Thyroid gland (tissue), 4 donors: ENCODE measurements around the gene CTR9. TPM values are rescaled to one million over a fixed set of nuclear protein-coding genes. Genes with fewer than 3 reads are reported as not detected.

ENCODE experiments used
- DNase-seq, 2 donors: peaks; one replicate each; pipeline ENCODE4 v3.0.0-alpha.2; 2019
- H3K27ac ChIP-seq, 3 donors: fragments of 200-600 bp; sonication (generic); 1 replicate in 2 of 3; 2 replicates in 1 of 3; pipeline ENCODE4 v1.5.1; 2016 to 2019; ENCODE audit warnings: mild to moderate bottlenecking in 1 of 3, moderate library complexity in 1 of 3
- H3K27me3 ChIP-seq: fragments of 200-600 bp; sonication (generic); one replicate; pipeline ENCODE4 v1.5.1; 2019
- H3K36me3 ChIP-seq, 2 donors: fragments of 200-600 bp; sonication (generic); one replicate each; pipeline ENCODE4 v1.5.1; 2016 to 2019
- H3K4me1 ChIP-seq, 2 donors: fragments of 200-600 bp; sonication (generic); one replicate each; pipeline ENCODE4 v1.5.1; 2017 to 2019
- H3K4me3 ChIP-seq, 3 donors: fragments of 200-600 bp; sonication (generic); replicated peaks in 1 of 3; 1 replicate in 2 of 3; 2 replicates in 1 of 3; pipeline ENCODE4 v1.5.1; 2016; ENCODE audit warnings: mild to moderate bottlenecking in 1 of 3
- H3K9me3 ChIP-seq: fragments of 200-600 bp; sonication (generic); one replicate; pipeline ENCODE4 v1.5.1; 2017
- CTCF ChIP-seq, 6 experiments: fragments of 200-600 bp in 3 of 6; fragments of 450-650 bp in 3 of 6; sonication (generic) in 3 of 6; IDR thresholded peaks; one replicate each; pipeline ENCODE4 v1.5.1; 2016 to 2019; ENCODE audit warnings: antibody characterized with exemption in 6 of 6, mild to moderate bottlenecking in 2 of 6, inconsistent platforms in 1 of 6, moderate library complexity in 1 of 6
- POLR2A ChIP-seq, 2 donors: fragments of 450-650 bp; IDR thresholded peaks; one replicate each; pipeline ENCODE4 v1.6.1; 2017; ENCODE audit warnings: antibody characterized with exemption in 2 of 2, mild to moderate bottlenecking in 2 of 2, moderate library complexity in 1 of 2
- WGBS, 2 donors: methylation state at CpG; one replicate each; pipeline ENCODE4 v1.1.5; 2017; 5-methylcytosine and 5-hydroxymethylcytosine counted together
- intact Hi-C: fragments of 100-400 bp; cut with DNase I; formaldehyde crosslinking; loops from one replicate; pipeline ENCODE4 v1.15.1; 2023
- total RNA-seq, 4 donors: library from RNA; depleted of rRNA; stranded (reverse); fragments of >200 nt; gene quantifications; one replicate each; pipeline ENCODE4 v1.2.3, GENCODE V29; 2016

Gene CTR9
- total RNA-seq, 4 donors from 2014 or later = 28.9 to 35.3 (median 31.7) TPM

GRCh38 chr11:10779086-10779485 is 28.0 kb downstream of the CTR9 start:
- intact Hi-C loops = no loop called here
- peak overlapping the region in 2 of 3 donors; percentile 18 to 68 for H3K27ac ChIP-seq
- WGBS, 2 donors = 69% methylated on average over 1 of the region's 1 CpG

GRCh38 chr11:10780040-10780439 is 29.0 kb downstream of the CTR9 start:
- H3K36me3 ChIP-seq = peaks cover 17 to 22% of the 10 kb centered on the region in 2 donors
- intact Hi-C loops = no loop called here
- H3K4me3 ChIP-seq = no peak overlapping the region
- peaks cover 0 to 8% of the 10 kb centered on the region in 2 donors for H3K4me1 ChIP-seq
- TF ChIP-seq POLR2A (IDR thresholded peaks at IDR 0.05) = no peak
- TF ChIP-seq CTCF (IDR thresholded peaks at IDR 0.05) = no peak
- DNase-seq = no peak
- no peaks in the 10 kb centered on the region for H3K9me3 ChIP-seq
- 94% methylated on average over 2 of the region's 2 CpGs for WGBS, 2 donors
- H3K27me3 ChIP-seq = no peaks in the 10 kb centered on the region
- no peak overlapping the region for H3K27ac ChIP-seq

More at GRCh38 chr11:10779086-10779485, 28.0 kb downstream of the CTR9 start:
- no peak for DNase-seq
- Histone ChIP-seq H3K36me3 (peaks cover 23 to 27% of the 10 kb centered on the region in 2 donors), H3K4me1 (peaks cover 0 to 3% of the 10 kb centered on the region in 2 donors), H3K27me3 (no peaks in the 10 kb centered on the region), H3K4me3 (no peak overlapping the region), H3K9me3 (no peaks in the 10 kb centered on the region)
- TF ChIP-seq CTCF (IDR thresholded peaks at IDR 0.05) = no peak
- TF ChIP-seq POLR2A (IDR thresholded peaks at IDR 0.05) = no peak

- Histone ChIP-seq H3K9me3 (no peaks in the 10 kb centered on the region), H3K4me3 (no peak overlapping the region), H3K27me3 (no peaks in the 10 kb centered on the region), H3K27ac (no peak overlapping the region), H3K36me3 (no peaks in the 10 kb centered on the region), H3K4me1 (peaks cover 0 to 8% of the 10 kb centered on the region in 2 donors)
- intact Hi-C loops = no loop called here
- 55 to 72% methylated on average over 10 of the region's 10 CpGs for WGBS, 2 donors
- TF ChIP-seq POLR2A (IDR thresholded peaks at IDR 0.05) = no peak
- TF ChIP-seq CTCF (IDR thresholded peaks at IDR 0.05) = no peak
- DNase-seq = peak; percentile 77 to 78
Observed at GRCh38 chr11:10784232-10785145, 33.4 kb downstream of the CTR9 start.

GRCh38 chr11:10785146-10785474 is 34.1 kb downstream of the CTR9 start:
- Histone ChIP-seq H3K27me3 (no peaks in the 10 kb centered on the region), H3K4me1 (peaks cover 0 to 8% of the 10 kb centered on the region in 2 donors), H3K4me3 (no peak overlapping the region), H3K9me3 (no peaks in the 10 kb centered on the region), H3K36me3 (no peaks in the 10 kb centered on the region), H3K27ac (no peak overlapping the region)
- WGBS, 2 donors = 83 to 89% methylated on average over 4 of the region's 4 CpGs
- intact Hi-C loops = no loop called here
- DNase-seq = no peak
- TF ChIP-seq POLR2A (IDR thresholded peaks at IDR 0.05) (no peak), CTCF (IDR thresholded peaks at IDR 0.05) (no peak)

DNA sequence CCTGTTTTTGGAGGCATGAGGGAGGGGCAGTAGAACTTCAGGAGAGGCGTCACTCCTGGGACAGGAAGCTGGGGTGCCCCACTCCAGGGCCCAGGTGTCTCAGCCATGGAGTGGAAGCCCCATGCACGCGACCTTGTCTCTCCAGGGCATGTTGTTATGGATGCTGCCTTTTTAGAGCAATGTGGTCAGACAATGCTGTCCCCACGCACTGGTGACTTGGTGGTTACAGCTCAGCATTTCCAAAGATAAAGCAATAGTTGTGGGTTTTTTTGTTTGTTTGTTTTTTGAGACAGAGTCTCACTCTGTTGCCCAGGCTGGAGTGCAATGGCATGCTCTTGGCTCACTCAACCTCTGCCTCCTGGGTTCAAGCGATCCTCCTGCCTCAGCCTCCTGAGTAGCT is 35.4 kb downstream of the CTR9 start:
- intact Hi-C loops = no loop called here
- TF ChIP-seq POLR2A (IDR thresholded peaks at IDR 0.05) (no peak), CTCF (IDR thresholded peaks at IDR 0.05) (no peak)
- Histone ChIP-seq H3K27me3 (no peaks in the 10 kb centered on the region), H3K36me3 (no peaks in the 10 kb centered on the region), H3K4me1 (peaks cover 0 to 8% of the 10 kb centered on the region in 2 donors), H3K4me3 (no peak overlapping the region), H3K27ac (no peak overlapping the region), H3K9me3 (no peaks in the 10 kb centered on the region)
- 92 to 94% methylated on average over 5 of the region's 5 CpGs for WGBS, 2 donors
- DNase-seq = no peak
